ENCODE data around the gene RRBP1. TPM values are rescaled to one million over a fixed set of nuclear protein-coding genes. Genes with fewer than 3 reads are reported as not detected.

The RRBP1 gene
- total RNA-seq, 2 donors from 2014 or later: 402 to 509 TPM

- intact Hi-C loops (cut with DNase I): loop anchor here (1.0 kb wide), 1 partner anchor 80 kb away; no protein-coding TSS in a partner anchor
- peak; percentile 19 for DNase-seq
- Histone ChIP-seq H3K9ac (ENCODE audit: low read depth in 2 of 2, low read length in 2 of 2) (no peak overlapping the region), H3K27me3 (no peaks in the 10 kb centered on the region), H3K27ac (no peak overlapping the region), H3K4me3 (no peak overlapping the region), H3K36me3 (peaks cover 25% of the 10 kb centered on the region), H3K4me1 (peaks cover 11% of the 10 kb centered on the region), H3K9me3 (no peaks in the 10 kb centered on the region)
- TF ChIP-seq CTCF (IDR thresholded peaks at IDR 0.05): no peak
These were observed 64.0 kb downstream of the RRBP1 start for GRCh38 chr20:17617868-17618672.

- no peaks in the 10 kb centered on the region for H3K9me3 ChIP-seq
- TF ChIP-seq CTCF (IDR thresholded peaks at IDR 0.05): no peak
- H3K4me1 ChIP-seq: peaks cover 11% of the 10 kb centered on the region
- intact Hi-C loops (cut with DNase I): loop anchor here (1.0 kb wide), 1 partner anchor 79 kb away; no protein-coding TSS in a partner anchor
- DNase-seq: peak; percentile 46
- H3K36me3 ChIP-seq: peaks cover 25% of the 10 kb centered on the region
- H3K4me3 ChIP-seq: no peak overlapping the region
- H3K27ac ChIP-seq: no peak overlapping the region
- H3K9ac ChIP-seq (ENCODE audit: low read depth in 2 of 2, low read length in 2 of 2): no peak overlapping the region
- no peaks in the 10 kb centered on the region for H3K27me3 ChIP-seq
These were observed 64.7 kb downstream of the RRBP1 start for GRCh38 chr20:17617212-17617867.

- no peaks in the 10 kb centered on the region for H3K27me3 ChIP-seq
- peaks cover 22% of the 10 kb centered on the region for H3K36me3 ChIP-seq
- DNase-seq: peak; percentile 18
- peaks cover 11% of the 10 kb centered on the region for H3K4me1 ChIP-seq
- TF ChIP-seq CTCF (IDR thresholded peaks at IDR 0.05): no peak
- intact Hi-C loops (cut with DNase I): loop anchor here (1.0 kb wide), 1 partner anchor 78 kb away; no protein-coding TSS in a partner anchor
- H3K27ac ChIP-seq: no peak overlapping the region
- H3K9me3 ChIP-seq: no peaks in the 10 kb centered on the region
- H3K4me3 ChIP-seq: no peak overlapping the region
- H3K9ac ChIP-seq (ENCODE audit: low read depth in 2 of 2, low read length in 2 of 2): no peak overlapping the region
These were observed 65.4 kb downstream of the RRBP1 start for GRCh38 chr20:17616480-17617211.

- no peak for TF ChIP-seq CTCF (IDR thresholded peaks at IDR 0.05)
- no peak overlapping the region for H3K9ac ChIP-seq (ENCODE audit: low read depth in 2 of 2, low read length in 2 of 2)
- no peaks in the 10 kb centered on the region for H3K27me3 ChIP-seq
- intact Hi-C loops (cut with DNase I): no loop called here
- H3K9me3 ChIP-seq: no peaks in the 10 kb centered on the region
- H3K4me3 ChIP-seq: no peak overlapping the region
- peaks cover 16% of the 10 kb centered on the region for H3K4me1 ChIP-seq
- H3K27ac ChIP-seq: no peak overlapping the region
- peaks cover 18% of the 10 kb centered on the region for H3K36me3 ChIP-seq
- peak; percentile 27 for DNase-seq
These were observed 66.2 kb downstream of the RRBP1 start for GRCh38 chr20:17615645-17616479.

All from colonic mucosa (tissue), 4 donors.